ENCODE data around the gene KLF3.

- no peak for TF ChIP-seq CTCF (IDR thresholded peaks at IDR 0.05)
- TF ChIP-seq POLR2A (IDR thresholded peaks at IDR 0.05) = no peak
Measured at GRCh38 chr4:38723114-38723513, 59.1 kb downstream of the KLF3 start.

Data from heart left ventricle (tissue), 13 donors.